Measurements from ENCODE around the gene STARD13.

Gene STARD13

DNA sequence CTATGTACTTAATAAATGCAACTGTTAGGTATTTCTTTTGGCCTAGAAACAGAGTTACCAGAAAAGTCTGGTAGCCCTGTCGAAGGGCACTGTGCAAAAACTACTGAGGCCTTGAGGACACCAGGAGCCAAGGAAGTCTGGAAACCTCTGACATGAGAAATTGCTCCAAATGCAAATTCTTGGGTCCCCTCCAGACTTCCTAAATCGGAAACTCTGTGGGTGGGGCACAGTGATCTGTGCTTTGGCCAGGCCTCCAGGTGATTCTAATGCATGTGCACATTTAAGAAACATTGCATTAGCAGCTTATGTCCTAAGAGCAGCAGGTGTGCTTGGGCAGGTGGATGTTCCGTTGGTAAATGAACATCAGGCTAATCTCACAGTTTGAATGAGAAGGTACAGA, 50.0 kb downstream of the STARD13 start:
- TF ChIP-seq, protein P1, sequence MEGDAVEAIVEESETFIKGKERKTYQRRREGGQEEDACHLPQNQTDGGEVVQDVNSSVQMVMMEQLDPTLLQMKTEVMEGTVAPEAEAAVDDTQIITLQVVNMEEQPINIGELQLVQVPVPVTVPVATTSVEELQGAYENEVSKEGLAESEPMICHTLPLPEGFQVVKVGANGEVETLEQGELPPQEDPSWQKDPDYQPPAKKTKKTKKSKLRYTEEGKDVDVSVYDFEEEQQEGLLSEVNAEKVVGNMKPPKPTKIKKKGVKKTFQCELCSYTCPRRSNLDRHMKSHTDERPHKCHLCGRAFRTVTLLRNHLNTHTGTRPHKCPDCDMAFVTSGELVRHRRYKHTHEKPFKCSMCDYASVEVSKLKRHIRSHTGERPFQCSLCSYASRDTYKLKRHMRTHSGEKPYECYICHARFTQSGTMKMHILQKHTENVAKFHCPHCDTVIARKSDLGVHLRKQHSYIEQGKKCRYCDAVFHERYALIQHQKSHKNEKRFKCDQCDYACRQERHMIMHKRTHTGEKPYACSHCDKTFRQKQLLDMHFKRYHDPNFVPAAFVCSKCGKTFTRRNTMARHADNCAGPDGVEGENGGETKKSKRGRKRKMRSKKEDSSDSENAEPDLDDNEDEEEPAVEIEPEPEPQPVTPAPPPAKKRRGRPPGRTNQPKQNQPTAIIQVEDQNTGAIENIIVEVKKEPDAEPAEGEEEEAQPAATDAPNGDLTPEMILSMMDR (IDR thresholded peaks at IDR 0.05; ENCODE audit: low read length, missing control alignments), result no peak
- DNase-seq (ENCODE audit: low read depth), result no peak
- no peak overlapping the region for H3K4me3 ChIP-seq (replicated peaks; ENCODE audit: low read depth, low read length)

DNA sequence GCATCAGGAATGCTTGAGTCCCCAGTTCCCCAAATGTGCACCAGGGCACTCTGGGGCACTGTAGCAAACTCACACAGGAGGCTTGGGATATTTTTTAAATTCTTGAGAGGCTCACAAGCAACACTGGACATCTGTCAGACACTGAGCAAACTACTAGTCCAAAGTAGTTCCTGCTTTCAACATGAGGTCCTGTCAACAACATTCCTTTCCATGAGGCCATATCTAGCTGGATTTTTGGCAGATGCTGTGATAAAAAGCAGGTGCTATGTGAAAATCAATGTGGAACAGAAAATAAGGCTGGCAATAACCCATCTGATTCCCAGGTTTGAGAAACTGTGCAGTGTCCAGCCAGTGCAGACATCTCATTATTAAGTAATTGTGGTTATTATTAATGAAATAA, 50.5 kb downstream of the STARD13 start:
- H3K4me3 ChIP-seq (replicated peaks; ENCODE audit: low read depth, low read length), result no peak overlapping the region
- DNase-seq (ENCODE audit: low read depth), result peak; percentile 62
- TF ChIP-seq, protein P1 (IDR thresholded peaks at IDR 0.05; ENCODE audit: low read length, missing control alignments), result no peak

DNA sequence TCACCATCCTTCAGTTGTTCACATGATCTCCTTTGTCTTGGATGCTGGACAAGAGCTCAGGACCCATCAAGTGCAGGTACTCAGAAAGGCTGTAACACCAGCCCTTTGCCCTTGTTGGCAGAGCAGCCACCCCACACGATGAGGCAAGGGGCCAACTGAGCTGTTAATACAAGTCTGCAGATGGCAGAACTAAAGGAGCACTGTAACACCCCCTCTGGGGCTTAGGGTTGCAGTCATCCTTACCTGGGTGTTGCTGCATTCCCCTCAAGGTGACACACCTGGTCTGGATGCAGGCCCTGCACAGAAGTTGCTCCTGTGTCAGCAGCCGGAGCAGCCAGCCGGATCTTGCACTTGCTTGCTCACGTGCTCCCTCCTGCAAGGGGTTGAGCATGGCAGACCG, 52.0 kb downstream of the STARD13 start:
- no peak overlapping the region for H3K4me3 ChIP-seq (replicated peaks; ENCODE audit: low read depth, low read length)
- TF ChIP-seq, protein P1 (IDR thresholded peaks at IDR 0.05; ENCODE audit: low read length, missing control alignments), result no peak
- DNase-seq (ENCODE audit: low read depth), result no peak

DNA sequence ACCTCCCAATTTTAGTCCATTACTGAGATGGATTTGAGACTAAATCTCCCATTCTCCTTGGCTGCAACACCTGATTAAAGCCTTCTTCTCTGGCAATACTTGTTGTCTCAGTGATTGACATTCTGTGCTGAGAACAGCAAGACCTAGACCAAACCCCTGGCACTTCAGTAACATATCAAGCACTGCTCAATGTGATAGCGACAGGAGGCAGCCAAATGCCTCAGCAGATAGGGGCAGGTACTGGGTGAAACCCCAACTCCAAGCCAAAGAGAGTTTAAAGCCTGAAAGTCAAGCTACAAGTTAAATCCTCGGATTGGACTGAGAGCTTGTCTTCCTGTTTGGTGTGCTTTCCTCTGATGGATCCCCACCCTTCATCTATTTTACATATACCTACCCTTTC, 52.7 kb downstream of the STARD13 start:
- TF ChIP-seq, protein P1 (IDR thresholded peaks at IDR 0.05; ENCODE audit: low read length, missing control alignments), result no peak
- no peak overlapping the region for H3K4me3 ChIP-seq (replicated peaks; ENCODE audit: low read depth, low read length)
- DNase-seq (ENCODE audit: low read depth), result no peak

DNA sequence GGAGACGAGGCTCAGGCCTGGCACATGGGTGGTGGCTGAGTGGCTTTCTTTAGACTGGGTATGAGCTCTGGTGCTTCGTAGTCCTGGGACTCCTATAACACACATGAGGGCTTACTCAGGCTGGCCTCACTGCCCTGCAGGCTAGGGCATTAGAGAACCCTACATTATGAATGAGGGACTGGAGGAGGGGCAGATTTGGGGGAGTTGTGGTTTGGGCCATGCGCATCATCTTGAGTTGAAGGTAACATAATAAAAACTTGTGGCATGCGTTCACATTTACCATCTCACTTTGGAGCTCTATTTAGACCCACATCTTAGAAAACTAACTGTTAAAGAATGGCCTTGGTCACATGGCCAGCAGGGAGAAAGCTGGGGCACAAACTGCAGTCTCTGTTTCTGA, 54.2 kb downstream of the STARD13 start:
- H3K4me3 ChIP-seq (replicated peaks; ENCODE audit: low read depth, low read length), result no peak overlapping the region
- TF ChIP-seq, protein P1 (IDR thresholded peaks at IDR 0.05; ENCODE audit: low read length, missing control alignments), result no peak
- DNase-seq (ENCODE audit: low read depth), result no peak

DNA sequence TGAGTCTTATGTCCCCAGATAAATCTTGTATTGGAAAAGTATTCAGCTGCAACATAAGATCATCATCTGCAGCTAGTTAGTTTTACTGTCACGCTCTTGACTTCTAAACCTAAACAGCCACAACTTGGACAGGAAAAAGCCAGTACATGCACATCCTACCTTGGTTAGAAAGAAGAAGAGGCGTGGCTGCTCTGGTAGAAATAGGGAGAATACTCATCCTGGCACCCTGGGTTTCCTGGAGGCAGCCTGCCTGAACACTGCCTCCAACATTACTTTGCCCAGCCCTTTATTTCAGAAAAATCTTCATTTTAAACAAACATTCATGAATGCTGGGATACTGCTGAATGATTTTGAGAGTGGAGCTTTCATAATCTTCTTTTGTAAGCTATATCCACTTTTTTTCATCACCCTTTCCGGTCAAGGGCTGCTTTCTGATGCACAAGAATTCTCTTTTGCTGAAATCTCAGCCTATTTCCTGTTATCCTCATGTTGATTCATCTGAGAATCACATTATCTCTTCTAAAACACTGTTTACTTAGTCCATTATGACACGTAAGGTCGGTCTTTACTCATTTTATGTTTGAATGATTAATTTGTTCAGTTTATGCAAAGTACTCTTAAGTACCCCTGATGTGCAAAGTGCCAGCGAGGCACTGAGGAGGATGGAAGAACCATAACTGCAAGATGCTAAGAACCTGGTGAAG, 55.2 kb downstream of the STARD13 start:
- TF ChIP-seq, protein P1 (IDR thresholded peaks at IDR 0.05; ENCODE audit: low read length, missing control alignments), result no peak
- no peak overlapping the region for H3K4me3 ChIP-seq (replicated peaks; ENCODE audit: low read depth, low read length)
- DNase-seq (ENCODE audit: low read depth), result peak; percentile 74

All from fibroblast of pulmonary artery (primary cell).